Sigmoid colon (tissue), 7 donors: ENCODE data around the gene PXDN. TPM values are rescaled to one million over a fixed set of nuclear protein-coding genes. Genes with fewer than 3 reads are reported as not detected.
"Not testable (repeated sequence)": the region's sequence is repeated elsewhere in the genome, so short reads cannot be mapped to it uniquely, and the experiment has no call there.

Experiments used
- DNase-seq: peaks from one replicate; pipeline ENCODE4 v3.0.0-alpha.2; 2019
- H3K27ac ChIP-seq, 4 donors: fragments of 200-600 bp; sonication (generic); one replicate each; pipeline ENCODE4 v1.5.1; 2016 to 2019; ENCODE audit warnings: mild to moderate bottlenecking in 1 of 4
- H3K27me3 ChIP-seq, 3 donors: fragments of 200-600 bp; sonication (generic); one replicate each; pipeline ENCODE4 v1.5.1; 2019; ENCODE audit warnings: mild to moderate bottlenecking in 1 of 3
- H3K36me3 ChIP-seq, 4 donors: fragments of 200-600 bp; sonication (generic); one replicate each; pipeline ENCODE4 v1.5.1; 2016 to 2019
- H3K4me1 ChIP-seq, 4 donors: fragments of 200-600 bp; sonication (generic); one replicate each; pipeline ENCODE4 v1.5.1; 2017 to 2019
- H3K4me3 ChIP-seq, 4 donors: fragments of 200-600 bp; sonication (generic); one replicate each; pipeline ENCODE4 v1.5.1; 2017 to 2019; ENCODE audit warnings: mild to moderate bottlenecking in 2 of 4, moderate library complexity in 1 of 4
- H3K9me3 ChIP-seq, 4 donors: fragments of 200-600 bp in 3 of 4; sonication (generic) in 3 of 4; one replicate each; pipeline versions ENCODE4 v1.5.1 to v1.6.1; 2013 to 2019
- EP300 ChIP-seq, 4 donors: sonication (generic); formaldehyde crosslinking; IDR thresholded peaks; one replicate each; pipeline ENCODE4 v1.6.1; 2017; ENCODE audit warnings: antibody characterized with exemption in 4 of 4
- POLR2A ChIP-seq, 2 donors: fragments of 450-650 bp; IDR thresholded peaks; one replicate each; pipeline ENCODE4 v1.6.1; 2016; ENCODE audit warnings: antibody characterized with exemption in 2 of 2, mild to moderate bottlenecking in 2 of 2, moderate library complexity in 2 of 2
- POLR2AphosphoS5 ChIP-seq, 4 donors: sonication (generic); formaldehyde crosslinking; IDR thresholded peaks; one replicate each; pipeline ENCODE4 v1.6.1; 2017; ENCODE audit warnings: antibody characterized with exemption in 4 of 4
- WGBS, 2 donors: extraction: QIAGEN DNeasy Blood & Tissue Kit; methylation state at CpG; one replicate each; pipeline ENCODE4 v1.1.7; 2013; 5-methylcytosine and 5-hydroxymethylcytosine counted together
- intact Hi-C: fragments of 100-400 bp; cut with DNase I; formaldehyde crosslinking; loops from one replicate; pipeline ENCODE4 v1.15.1; 2023
- polyA plus RNA-seq, 3 donors: library from polyadenylated mRNA; stranded (reverse); fragments of 200-250 nt; gene quantifications; one replicate each; pipeline ENCODE4 v1.2.3, GENCODE V29; 2013
- total RNA-seq, 4 donors: library from RNA; depleted of rRNA; stranded (reverse); fragments of >200 nt; gene quantifications; one replicate each; pipeline ENCODE4 v1.1.0, GENCODE V29; 2016
- TF ChIP-seq, protein P1 (sequence below), 4 experiments: fragments of 450-650 bp in 3 of 4; fragments of 200-600 bp in 1 of 4; IDR thresholded peaks; one replicate each; pipeline ENCODE4 v1.5.1; 2016 to 2019; ENCODE audit warnings: antibody characterized with exemption in 4 of 4, mild to moderate bottlenecking in 3 of 4, moderate library complexity in 2 of 4
- donor health status: healthy with polysubstance abuse.
- donor health status: Bipolar disorder and iron deficiency.
- donor health status: healthy.

Gene PXDN
- total and polyA plus RNA-seq, 7 donors, result 1.2 to 126 (median 34.4) TPM

DNA sequence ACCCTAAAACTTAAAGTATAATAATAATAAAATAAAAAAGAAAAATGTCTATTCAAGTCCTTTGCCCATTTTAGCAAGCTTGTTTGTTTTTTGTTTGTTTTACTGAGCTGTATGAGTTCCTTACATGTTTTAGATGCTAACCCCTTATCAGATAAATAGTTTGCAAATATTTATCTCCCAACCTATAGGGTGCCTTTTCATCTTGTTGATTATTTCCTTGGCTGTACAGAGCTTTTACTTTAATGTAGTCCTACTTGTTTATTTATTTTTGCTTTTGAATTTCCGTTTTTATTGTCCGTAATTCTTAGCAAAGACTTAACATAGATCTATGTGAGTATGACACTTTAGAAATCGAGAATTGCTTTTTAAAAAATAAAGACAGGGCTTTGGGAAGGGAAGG lies 17.8 kb downstream of the PXDN start:
- no peak for DNase-seq
- TF ChIP-seq POLR2A (IDR thresholded peaks at IDR 0.05) (no peak), POLR2AphosphoS5 (IDR thresholded peaks at IDR 0.05) (no peak), EP300 (IDR thresholded peaks at IDR 0.05) (no peak)
- TF ChIP-seq, protein P1, sequence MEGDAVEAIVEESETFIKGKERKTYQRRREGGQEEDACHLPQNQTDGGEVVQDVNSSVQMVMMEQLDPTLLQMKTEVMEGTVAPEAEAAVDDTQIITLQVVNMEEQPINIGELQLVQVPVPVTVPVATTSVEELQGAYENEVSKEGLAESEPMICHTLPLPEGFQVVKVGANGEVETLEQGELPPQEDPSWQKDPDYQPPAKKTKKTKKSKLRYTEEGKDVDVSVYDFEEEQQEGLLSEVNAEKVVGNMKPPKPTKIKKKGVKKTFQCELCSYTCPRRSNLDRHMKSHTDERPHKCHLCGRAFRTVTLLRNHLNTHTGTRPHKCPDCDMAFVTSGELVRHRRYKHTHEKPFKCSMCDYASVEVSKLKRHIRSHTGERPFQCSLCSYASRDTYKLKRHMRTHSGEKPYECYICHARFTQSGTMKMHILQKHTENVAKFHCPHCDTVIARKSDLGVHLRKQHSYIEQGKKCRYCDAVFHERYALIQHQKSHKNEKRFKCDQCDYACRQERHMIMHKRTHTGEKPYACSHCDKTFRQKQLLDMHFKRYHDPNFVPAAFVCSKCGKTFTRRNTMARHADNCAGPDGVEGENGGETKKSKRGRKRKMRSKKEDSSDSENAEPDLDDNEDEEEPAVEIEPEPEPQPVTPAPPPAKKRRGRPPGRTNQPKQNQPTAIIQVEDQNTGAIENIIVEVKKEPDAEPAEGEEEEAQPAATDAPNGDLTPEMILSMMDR (IDR thresholded peaks at IDR 0.05), result no peak
- intact Hi-C loops, result no loop called here
- peak overlapping the region in 3 of 4 donors; percentile 80 to 100 (median 99) for H3K27ac ChIP-seq
- 72 to 75% methylated on average over 3 of the region's 3 CpGs for WGBS, 2 donors
- H3K36me3 ChIP-seq, result no peaks in the 10 kb centered on the region
- H3K9me3 ChIP-seq, result no peaks in the 10 kb centered on the region
- H3K4me1 ChIP-seq, result peaks cover 0 to 69% (median 63%) of the 10 kb centered on the region in 4 donors
- H3K4me3 ChIP-seq, result no peak overlapping the region
- no peaks in the 10 kb centered on the region for H3K27me3 ChIP-seq

GRCh38 chr2:1724351-1724750 lies 20.0 kb downstream of the PXDN start:
- peaks cover 0 to 64% (median 56%) of the 10 kb centered on the region in 4 donors for H3K4me1 ChIP-seq
- H3K27me3 ChIP-seq, DNase-seq, H3K9me3 ChIP-seq, intact Hi-C loops, H3K36me3 ChIP-seq, H3K4me3 ChIP-seq: not testable (repeated sequence)
- 38 to 73% methylated on average over 2 of the region's 2 CpGs for WGBS, 2 donors
- peak overlapping the region in 2 of 4 donors; percentile 11 to 18 for H3K27ac ChIP-seq

- intact Hi-C loops, result no loop called here
- no peaks in the 10 kb centered on the region for H3K36me3 ChIP-seq
- no peak for DNase-seq
- H3K9me3 ChIP-seq, result no peaks in the 10 kb centered on the region
- H3K4me1 ChIP-seq, result peaks cover 0 to 65% (median 50%) of the 10 kb centered on the region in 4 donors
- H3K27me3 ChIP-seq, result no peaks in the 10 kb centered on the region
- no peak overlapping the region for H3K4me3 ChIP-seq
- TF ChIP-seq POLR2AphosphoS5 (IDR thresholded peaks at IDR 0.05) (no peak), POLR2A (IDR thresholded peaks at IDR 0.05) (no peak), EP300 (IDR thresholded peaks at IDR 0.05) (no peak)
- TF ChIP-seq, protein P1 (IDR thresholded peaks at IDR 0.05), result no peak
- peak overlapping the region in 3 of 4 donors; percentile 2 to 18 (median 11) for H3K27ac ChIP-seq
- 60 to 75% methylated on average over 4 of the region's 4 CpGs for WGBS, 2 donors
Measured at GRCh38 chr2:1723397-1724042, 20.8 kb downstream of the PXDN start.

DNA sequence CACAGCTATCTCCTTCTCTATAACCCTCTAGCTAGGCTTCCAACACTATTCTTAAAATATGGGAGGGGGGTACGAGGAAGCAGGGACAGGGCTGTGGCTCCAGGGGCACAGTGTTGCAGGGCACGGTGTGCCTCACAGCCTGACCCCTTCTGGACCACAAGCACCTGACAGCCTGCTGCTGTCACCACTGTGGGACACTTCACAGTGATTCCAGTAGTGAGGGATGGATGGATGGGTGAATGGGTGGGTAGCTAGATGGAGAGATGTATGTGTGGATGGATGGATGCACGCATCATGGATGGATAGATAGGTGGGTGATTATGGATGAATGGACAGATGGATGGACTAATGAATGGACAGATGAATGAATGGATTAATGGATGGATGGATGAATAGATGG lies 21.6 kb downstream of the PXDN start:
- Histone ChIP-seq H3K4me1 (peaks cover 0 to 64% (median 45%) of the 10 kb centered on the region in 4 donors), H3K27me3 (no peaks in the 10 kb centered on the region), H3K27ac (peak overlapping the region in 3 of 4 donors; percentile 76 to 81 (median 80)), H3K9me3 (no peaks in the 10 kb centered on the region), H3K36me3 (no peaks in the 10 kb centered on the region), H3K4me3 (no peak overlapping the region)
- no peak for TF ChIP-seq POLR2AphosphoS5 (IDR thresholded peaks at IDR 0.05)
- no peak for TF ChIP-seq EP300 (IDR thresholded peaks at IDR 0.05)
- TF ChIP-seq POLR2A (IDR thresholded peaks at IDR 0.05), result no peak
- TF ChIP-seq, protein P1 (IDR thresholded peaks at IDR 0.05), result no peak
- DNase-seq, result no peak
- 89 to 92% methylated on average over 3 of the region's 3 CpGs for WGBS, 2 donors
- intact Hi-C loops, result no loop called here

GRCh38 chr2:1721706-1722646 lies 22.3 kb downstream of the PXDN start:
- H3K4me1 ChIP-seq, result peaks cover 0 to 64% (median 43%) of the 10 kb centered on the region in 4 donors
- peak overlapping the region; percentile 71 to 81 (median 78) for H3K27ac ChIP-seq
- H3K27me3 ChIP-seq, result no peaks in the 10 kb centered on the region
- no peak overlapping the region for H3K4me3 ChIP-seq
- H3K9me3 ChIP-seq, result no peaks in the 10 kb centered on the region
- intact Hi-C loops, result no loop called here
- WGBS, 2 donors, result 82 to 88% methylated on average over 16 of the region's 16 CpGs
- H3K36me3 ChIP-seq, result no peaks in the 10 kb centered on the region
- TF ChIP-seq POLR2A (IDR thresholded peaks at IDR 0.05), result no peak
- no peak for TF ChIP-seq EP300 (IDR thresholded peaks at IDR 0.05)
- TF ChIP-seq, protein P1 (IDR thresholded peaks at IDR 0.05), result no peak
- peak in 1 of 4 donors; percentile 24 for TF ChIP-seq POLR2AphosphoS5 (IDR thresholded peaks at IDR 0.05)
- DNase-seq, result peak; percentile 68
